Neural cell (in vitro differentiated cells): ENCODE data around the gene SPECC1L.

Experiments used
- CTCF ChIP-seq: fragments of 450-650 bp; IDR thresholded peaks from 2 replicates; pipeline ENCODE4 v1.5.1; 2014; ENCODE audit warnings: antibody characterized with exemption, mild to moderate bottlenecking, moderate library complexity; ENCODE audit not compliant: poor library complexity, severe bottlenecking
- POLR2AphosphoS5 ChIP-seq: IDR thresholded peaks from 2 replicates; pipeline ENCODE4 v1.6.1; 2012
- RAD21 ChIP-seq: fragments of 450-650 bp; conservative IDR thresholded peaks from 2 replicates; pipeline ENCODE4 v1.6.1; 2014; ENCODE audit warnings: antibody characterized with exemption, mild to moderate bottlenecking, moderate library complexity
- REST ChIP-seq: IDR thresholded peaks from 2 replicates; pipeline ENCODE4 v1.6.1; 2012; ENCODE audit warnings: borderline replicate concordance

- no peak for TF ChIP-seq POLR2AphosphoS5
- TF ChIP-seq CTCF = no peak
- no peak for TF ChIP-seq RAD21
- no peak for TF ChIP-seq REST
These were observed 82.5 kb downstream of the SPECC1L start for GRCh38 chr22:24353121-24353520.
